Measurements from ENCODE around the gene CCDC3.

GRCh38 chr10:13001041-13001886 lies at the start of gene CCDC3:
- TF ChIP-seq CTCF (IDR thresholded peaks at IDR 0.05) (no peak), POLR2A (IDR thresholded peaks at IDR 0.05) (no peak), POLR2AphosphoS5 (IDR thresholded peaks at IDR 0.05) (no peak), EP300 (IDR thresholded peaks at IDR 0.05) (no peak)

Data from sigmoid colon (tissue), 4 donors.